GM12878 (cell line): ENCODE results near the gene ACTR1B. TPM values are rescaled to one million over a fixed set of nuclear protein-coding genes. Genes with fewer than 3 reads are reported as not detected.
A peak's percentile ranks its signal among the peaks of the same experiment; 100 is the strongest.

ENCODE experiments used
- ASH2L ChIP-seq: fragments of 300-600, 200-600 bp; sonication (generic); IDR thresholded peaks from 2 replicates; pipeline ENCODE4 v1.6.1; 2017; ENCODE audit warnings: low read depth, mild to moderate bottlenecking, borderline replicate concordance
- ATF2 ChIP-seq: IDR thresholded peaks from 2 replicates; pipeline ENCODE4 v1.6.1; 2012; ENCODE audit warnings: low read length, inconsistent platforms
- CBX3 ChIP-seq: fragments of 200-600 bp; sonication (generic); IDR thresholded peaks from 2 replicates; pipeline ENCODE4 v1.6.1; 2016; ENCODE audit warnings: low read depth, borderline replicate concordance
- CEBPB ChIP-seq, 2 experiments: fragments of 150-350 bp in 1 of 2; IDR thresholded peaks; 2 replicates each; pipeline ENCODE4 v1.6.1; 2012 to 2014; ENCODE audit warnings: low read depth in 2 of 2, low read length in 2 of 2, borderline replicate concordance in 1 of 2, inconsistent platforms in 1 of 2
- CREM ChIP-seq: IDR thresholded peaks from 2 replicates; pipeline ENCODE4 v1.6.1; 2014; ENCODE audit warnings: antibody characterized with exemption, low read depth
- FOS ChIP-seq: IDR thresholded peaks from 3 replicates; pipeline ENCODE4 v1.6.1; 2011; ENCODE audit warnings: borderline replicate concordance; ENCODE audit not compliant: insufficient read length; ENCODE audit errors: extremely low read depth
- FOXK2 ChIP-seq: fragments of 450-650 bp; IDR thresholded peaks from 2 replicates; pipeline ENCODE4 v1.6.1; 2017; ENCODE audit warnings: mild to moderate bottlenecking, moderate library complexity
- HDAC6 ChIP-seq: fragments of 200-600 bp; sonication (generic); IDR thresholded peaks from one replicate; pipeline ENCODE4 v1.8.0; 2017; ENCODE audit warnings: antibody characterized with exemption; ENCODE audit not compliant: unreplicated experiment
- IRF4 ChIP-seq: IDR thresholded peaks from 2 replicates; pipeline ENCODE4 v1.6.1; 2011; ENCODE audit warnings: low read depth, low read length
- JUNB ChIP-seq: IDR thresholded peaks from 2 replicates; pipeline ENCODE4 v1.6.1; 2016; ENCODE audit warnings: antibody characterized with exemption, mild to moderate bottlenecking
- LARP7 ChIP-seq: fragments of 450-650 bp; IDR thresholded peaks from 2 replicates; pipeline ENCODE4 v1.6.1; 2017; ENCODE audit warnings: mild to moderate bottlenecking
- MYB ChIP-seq: fragments of 150-350 bp; IDR thresholded peaks from 2 replicates; pipeline ENCODE4 v1.6.1; 2014; ENCODE audit warnings: mild to moderate bottlenecking, low read depth, low read length, borderline replicate concordance
- NKRF ChIP-seq: fragments of 450-650 bp; conservative IDR thresholded peaks from 2 replicates; pipeline ENCODE4 v1.6.1; 2017; ENCODE audit warnings: mild to moderate bottlenecking, moderate library complexity
- NR2F1 ChIP-seq: fragments of 450-650 bp; conservative IDR thresholded peaks from 2 replicates; pipeline ENCODE4 v1.6.1; 2017; ENCODE audit warnings: mild to moderate bottlenecking
- NRF1 ChIP-seq: conservative IDR thresholded peaks from 2 replicates; pipeline ENCODE4 v1.6.1; 2011; ENCODE audit warnings: mild to moderate bottlenecking, low read depth, low read length, improper control_type of control experiment
- RELA ChIP-seq: fragments of 450-650 bp; IDR thresholded peaks from 2 replicates; pipeline ENCODE4 v1.8.0; 2014; ENCODE audit warnings: borderline replicate concordance; ENCODE audit not compliant: partially characterized antibody
- RFX5 ChIP-seq: IDR thresholded peaks from 2 replicates; pipeline ENCODE4 v1.6.1; 2011; ENCODE audit warnings: low read depth, low read length, improper control_type of control experiment
- SKIL ChIP-seq: fragments of 450-650 bp; IDR thresholded peaks from 2 replicates; pipeline ENCODE4 v1.6.1; 2017; ENCODE audit warnings: mild to moderate bottlenecking, low read depth, inconsistent platforms; ENCODE audit not compliant: poor library complexity, severe bottlenecking
- SMAD1 ChIP-seq: fragments of 450-650 bp; IDR thresholded peaks from 2 replicates; pipeline ENCODE4 v1.6.1; 2018; ENCODE audit warnings: mild to moderate bottlenecking, low read depth; ENCODE audit not compliant: partially characterized antibody
- SREBF2 ChIP-seq: IDR thresholded peaks from 2 replicates; pipeline ENCODE4 v1.6.1; 2012; ENCODE audit warnings: mild to moderate bottlenecking, low read length
- ZBTB33 ChIP-seq: fragments of 450-650 bp; IDR thresholded peaks from 2 replicates; pipeline ENCODE4 v1.6.1; 2017; ENCODE audit warnings: mild to moderate bottlenecking
- ZNF24 ChIP-seq: fragments of 450-650 bp; IDR thresholded peaks from 2 replicates; pipeline ENCODE4 v1.6.1; 2017; ENCODE audit warnings: antibody characterized with exemption, mild to moderate bottlenecking
- ZSCAN29 ChIP-seq: fragments of 450-650 bp; IDR thresholded peaks from 2 replicates; pipeline ENCODE4 v1.6.1; 2017; ENCODE audit warnings: mild to moderate bottlenecking, moderate library complexity
- polyA plus RNA-seq, 11 experiments: library from polyadenylated mRNA; depleted of rRNA in 4 of 11; unstranded in 6 of 11; stranded (reverse) in 5 of 11; fragments of >200 nt; fragmentation: Nextera tagmentation in 4 of 11; fragmentation: Illumina TruSeq in 1 of 11; extraction: Ambion mirVana in 4 of 11; extraction: Trizol in 1 of 11; gene quantifications; 1 replicate in 1 of 11; 2 replicates in 10 of 11; pipeline versions ENCODE4 v1.2.1 to v1.2.3, GENCODE V29; 2011 to 2016; ENCODE audit warnings: inconsistent platforms in 2 of 11, missing spikeins in 2 of 11, low read depth in 1 of 11
- total RNA-seq, 4 experiments: library from RNA; depleted of rRNA in 3 of 4; stranded (reverse); fragments of >200 nt in 3 of 4; fragmentation: Illumina TruSeq in 1 of 4; extraction: Trizol in 1 of 4; gene quantifications; 2 replicates each; pipeline versions ENCODE4 v1.2.1 to v1.2.3, GENCODE V29; 2013 to 2021

Gene ACTR1B
- total and polyA plus RNA-seq, 10 of the 15 experiments (the other 5 are each of a cell fraction or from before 2014, with no cell fraction given), result 1.3 to 62.8 (median 44.8) TPM

GRCh38 chr2:97688062-97688827 lies 24.4 kb upstream of the ACTR1B start (continued):
- TF ChIP-seq SMAD1 (no peak), MYB (no peak), NKRF (no peak), JUNB (peak; percentile 89), CEBPB (IDR thresholded peaks at IDR 0.05; ENCODE audit: borderline replicate concordance in 1 of 2, low read depth in 2 of 2, low read length in 2 of 2) (peak in 1 of 2 experiments; percentile 45; a peak in 1 of 4 replicates), NRF1 (no peak), ZBTB33 (no peak), ZSCAN29 (no peak), CBX3 (no peak), ATF2 (0 out of 2 replicates have a peak, but pooled peaks have one; percentile 31), ASH2L (no peak), CREM (peak; percentile 46), RFX5 (no peak), SREBF2 (no peak), FOXK2 (no peak), HDAC6 (no peak), SKIL (no peak), LARP7 (no peak), IRF4 (peak; percentile 27; the same call in 1 of the 2 replicates), FOS (no peak), ZNF24 (no peak), RELA (no peak), NR2F1 (no peak)
